Fibroblast of lung (primary cell): ENCODE measurements around the gene CACNA1H. TPM values are rescaled to one million over a fixed set of nuclear protein-coding genes. Genes with fewer than 3 reads are reported as not detected.

Source experiments
- DNase-seq, 2 donors: peaks; one replicate each; pipeline versions ENCODE4 v3.0.0 to v3.0.0-alpha.2; 2010; ENCODE audit warnings: low read depth in 2 of 2
- H2AFZ ChIP-seq: 2 replicates; pipeline ENCODE4 v1.5.1; 2012; ENCODE audit warnings: low read length, control low read depth, inconsistent platforms
- H3K27ac ChIP-seq: 2 replicates; pipeline ENCODE4 v1.5.1; 2011; ENCODE audit warnings: low read length, control low read depth; ENCODE audit not compliant: insufficient read depth
- H3K27me3 ChIP-seq: 2 replicates; pipeline ENCODE4 v1.5.1; 2011; ENCODE audit warnings: mild to moderate bottlenecking, low read length; ENCODE audit not compliant: control insufficient read depth, insufficient read depth
- H3K36me3 ChIP-seq: 2 replicates; pipeline ENCODE4 v1.5.1; 2011; ENCODE audit warnings: low read length; ENCODE audit not compliant: control insufficient read depth, insufficient read depth
- H3K4me1 ChIP-seq: 2 replicates; pipeline ENCODE4 v1.5.1; 2011; ENCODE audit warnings: low read length; ENCODE audit not compliant: control insufficient read depth, insufficient read depth; ENCODE audit errors: extremely low read depth
- H3K4me2 ChIP-seq: 2 replicates; pipeline ENCODE4 v1.5.1; 2011; ENCODE audit warnings: low read length, control low read depth; ENCODE audit not compliant: insufficient read depth; ENCODE audit errors: extremely low read depth
- H3K4me3 ChIP-seq, 4 experiments: fragments of 200-600 bp in 1 of 4; sonication (generic) in 1 of 4; replicated peaks in 1 of 4; 2 replicates each; pipeline ENCODE4 v1.5.1; 2011 to 2016; ENCODE audit warnings: low read length in 4 of 4, low read depth in 3 of 4, mild to moderate bottlenecking in 3 of 4, control low read depth in 2 of 4, inconsistent platforms in 1 of 4, mixed read lengths in 1 of 4; ENCODE audit not compliant: insufficient read depth in 1 of 4; ENCODE audit errors: control extremely low read depth in 1 of 4
- H3K79me2 ChIP-seq: 2 replicates; pipeline ENCODE4 v1.5.1; 2012; ENCODE audit warnings: mild to moderate bottlenecking, low read length, inconsistent platforms; ENCODE audit not compliant: control insufficient read depth, insufficient read depth
- H3K9ac ChIP-seq: 2 replicates; pipeline ENCODE4 v1.5.1; 2011; ENCODE audit warnings: mild to moderate bottlenecking, low read length, control low read depth; ENCODE audit not compliant: insufficient read depth
- H3K9me3 ChIP-seq: 2 replicates; pipeline ENCODE4 v1.5.1; 2012; ENCODE audit warnings: low read depth, low read length; ENCODE audit not compliant: control insufficient read depth, insufficient read depth
- H4K20me1 ChIP-seq: 2 replicates; pipeline ENCODE4 v1.5.1; 2011; ENCODE audit warnings: low read length; ENCODE audit not compliant: control insufficient read depth, insufficient read depth; ENCODE audit errors: extremely low read depth
- CTCF ChIP-seq, 2 donors: IDR thresholded peaks in 1 of 2; conservative IDR thresholded peaks in 1 of 2; 1 replicate in 1 of 2; 2 replicates in 1 of 2; pipeline ENCODE4 v1.5.1; 2011 to 2012; ENCODE audit warnings: low read length in 2 of 2, control low read depth in 1 of 2, inconsistent platforms in 1 of 2, low read depth in 1 of 2, mild to moderate bottlenecking in 1 of 2
- EZH2 ChIP-seq: IDR thresholded peaks from 2 replicates; pipeline ENCODE4 v1.5.1; 2012; ENCODE audit warnings: low read length, control low read depth, mild to moderate bottlenecking; ENCODE audit errors: missing control alignments
- polyA plus RNA-seq, 2 donors: library from polyadenylated mRNA; depleted of rRNA in 1 of 2; stranded (reverse) in 1 of 2; unstranded in 1 of 2; fragments of >200 nt; gene quantifications; 2 replicates each; pipeline ENCODE4 v1.2.1, GENCODE V29; 2011 to 2012; ENCODE audit warnings: missing spikeins in 1 of 2
- total RNA-seq: library from RNA; depleted of rRNA; stranded (reverse); fragments of >200 nt; gene quantifications from 2 replicates; pipeline ENCODE4 v1.2.1, GENCODE V29; 2014

The CACNA1H gene
- total and polyA plus RNA-seq, 2 donors (not counting 1 experiment from before 2014, with no cell fraction given) = 1.2 to 10.5 TPM

- TF ChIP-seq CTCF (conservative IDR thresholded peaks at IDR 0.05 in 1 of 2, IDR thresholded peaks at IDR 0.05 in 1 of 2; ENCODE audit: low read depth in 1 of 2, low read length in 2 of 2) (no peak), EZH2 (no peak)
- Histone ChIP-seq H2AFZ (no peak overlapping the region), H3K36me3 (no peaks in the 10 kb centered on the region), H3K27me3 (no peaks in the 10 kb centered on the region), H4K20me1 (no peaks in the 10 kb centered on the region), H3K4me3 (no peak overlapping the region), H3K9me3 (no peaks in the 10 kb centered on the region), H3K27ac (no peak overlapping the region), H3K4me2 (no peak overlapping the region), H3K4me1 (no peaks in the 10 kb centered on the region), H3K79me2 (no peaks in the 10 kb centered on the region), H3K9ac (no peak overlapping the region)
- no peak for DNase-seq
Observed at GRCh38 chr16:1147027-1147426, 5.9 kb upstream of the CACNA1H start.

DNA sequence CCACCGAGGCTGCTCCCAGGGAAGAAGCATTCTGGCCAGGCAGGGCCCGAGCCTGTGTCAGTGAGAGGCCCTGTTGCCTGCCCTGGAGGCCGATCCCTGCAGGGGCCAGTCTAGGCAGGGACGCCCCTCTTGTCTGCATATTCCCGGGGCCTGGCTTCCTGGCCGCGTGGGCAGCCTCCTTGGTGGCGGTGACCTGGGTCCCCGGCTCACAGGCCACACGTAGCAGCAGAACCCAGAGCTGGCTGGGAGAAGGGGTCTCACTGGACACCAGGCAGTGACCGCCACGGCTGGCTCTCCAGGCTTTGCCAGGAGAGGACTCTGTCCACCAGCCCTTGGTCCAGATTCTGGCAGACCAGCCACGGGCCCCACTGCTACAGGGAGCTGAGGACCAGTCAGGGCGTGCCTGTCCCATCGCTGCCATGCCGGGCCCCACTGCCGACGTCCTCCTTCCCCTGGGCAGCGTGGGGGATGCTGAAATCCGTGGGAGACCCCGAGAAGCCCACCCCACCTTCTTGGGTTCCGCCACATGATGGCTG lies 3.7 kb upstream of the CACNA1H start:
- Histone ChIP-seq H3K27ac (no peak overlapping the region), H3K9ac (no peak overlapping the region), H3K4me1 (no peaks in the 10 kb centered on the region), H3K9me3 (no peaks in the 10 kb centered on the region), H3K36me3 (no peaks in the 10 kb centered on the region), H3K4me3 (no peak overlapping the region), H3K4me2 (no peak overlapping the region), H3K27me3 (peaks cover under 1% of the 10 kb centered on the region), H2AFZ (no peak overlapping the region), H3K79me2 (no peaks in the 10 kb centered on the region), H4K20me1 (no peaks in the 10 kb centered on the region)
- TF ChIP-seq CTCF (conservative IDR thresholded peaks at IDR 0.05 in 1 of 2, IDR thresholded peaks at IDR 0.05 in 1 of 2; ENCODE audit: low read depth in 1 of 2, low read length in 2 of 2) (no peak), EZH2 (no peak)
- no peak for DNase-seq

- H3K4me2 ChIP-seq = no peak overlapping the region
- H4K20me1 ChIP-seq = no peaks in the 10 kb centered on the region
- H3K36me3 ChIP-seq = no peaks in the 10 kb centered on the region
- H3K4me1 ChIP-seq = no peaks in the 10 kb centered on the region
- H3K9me3 ChIP-seq = no peaks in the 10 kb centered on the region
- peak; percentile 13 to 28 for DNase-seq
- H3K79me2 ChIP-seq = no peaks in the 10 kb centered on the region
- TF ChIP-seq EZH2 (no peak), CTCF (conservative IDR thresholded peaks at IDR 0.05 in 1 of 2, IDR thresholded peaks at IDR 0.05 in 1 of 2; ENCODE audit: low read depth in 1 of 2, low read length in 2 of 2) (no peak)
- H3K4me3 ChIP-seq = no peak overlapping the region
- no peak overlapping the region for H3K9ac ChIP-seq
- no peak overlapping the region for H2AFZ ChIP-seq
- peaks cover 6% of the 10 kb centered on the region for H3K27me3 ChIP-seq
- H3K27ac ChIP-seq = no peak overlapping the region
Observed at GRCh38 chr16:1150511-1150982, 2.4 kb upstream of the CACNA1H start.
